Endothelial cell of umbilical vein (primary cell): Measurements from ENCODE around the gene ADGRL3. TPM values are rescaled to one million over a fixed set of nuclear protein-coding genes. Genes with fewer than 3 reads are reported as not detected.

Experiments
- BruUV-seq: library from RNA; stranded (reverse); fragments of 400-500 nt; replicated peaks from 2 replicates; lab custom pipeline; 2021; lab: Mats Ljungman, UMichigan
- CTCF ChIA-PET: fragments of 300-600, 350-600 bp; sonication (Branson Sonifier 250); formaldehyde crosslinking; loops from one replicate; lab custom pipeline; 2021; ENCODE audit warnings: antibody characterized with exemption, inconsistent platforms; lab: Charles Lee
- POLR2A ChIA-PET: fragments of 300-600, 350-600 bp; sonication (Branson Sonifier 250); formaldehyde crosslinking; loops from one replicate; lab custom pipeline; 2021; ENCODE audit warnings: antibody characterized with exemption, inconsistent platforms; lab: Charles Lee
- DNase-seq: peaks from one replicate; pipeline ENCODE4 v3.0.0-alpha.2; 2011; ENCODE audit warnings: low read depth, low spot score
- FAIRE-seq: peaks from 2 replicates; lab custom pipeline; 2011; peaks lifted over from hg19 to GRCh38; lab: Jason Lieb, UNC
- H2AFZ ChIP-seq: 2 replicates; pipeline ENCODE4 v1.6.0; 2012; ENCODE audit warnings: low read depth, low read length, control low read depth, inconsistent platforms
- H3K27ac ChIP-seq: 2 replicates; pipeline ENCODE4 v1.5.1; 2011; ENCODE audit warnings: low read depth, mild to moderate bottlenecking, control low read depth, low read length, moderate library complexity; ENCODE audit not compliant: insufficient read depth
- H3K27me3 ChIP-seq, 2 experiments: 2 replicates each; pipeline versions ENCODE4 v1.6.0 to v1.6.1; 2011; ENCODE audit warnings: low read length in 2 of 2, mixed read lengths in 1 of 2; ENCODE audit not compliant: control insufficient read depth in 2 of 2, insufficient read depth in 2 of 2
- H3K36me3 ChIP-seq, 2 experiments: 2 replicates in 1 of 2; 3 replicates in 1 of 2; pipeline ENCODE4 v1.5.1; 2011; ENCODE audit warnings: low read length in 2 of 2, mild to moderate bottlenecking in 1 of 2, moderate library complexity in 1 of 2; ENCODE audit not compliant: control insufficient read depth in 2 of 2, insufficient read depth in 2 of 2; ENCODE audit errors: extremely low read depth in 1 of 2
- H3K4me1 ChIP-seq: 3 replicates; pipeline ENCODE4 v1.5.1; 2011; ENCODE audit warnings: mild to moderate bottlenecking, low read length; ENCODE audit not compliant: control insufficient read depth, insufficient read depth; ENCODE audit errors: extremely low read depth
- H3K4me2 ChIP-seq: 2 replicates; pipeline ENCODE4 v1.6.1; 2011; ENCODE audit warnings: low read length, control low read depth, mixed read lengths; ENCODE audit not compliant: insufficient read depth
- H3K4me3 ChIP-seq, 3 experiments: fragments of 200-600 bp in 1 of 3; sonication (generic), shearing (Covaris generic) in 1 of 3; replicated peaks in 1 of 3; 2 replicates each; pipeline ENCODE4 v1.5.1; 2011 to 2016; ENCODE audit warnings: control low read depth in 3 of 3, low read length in 3 of 3, mild to moderate bottlenecking in 2 of 3, inconsistent platforms in 1 of 3, low read depth in 1 of 3, moderate library complexity in 1 of 3; ENCODE audit not compliant: insufficient read depth in 1 of 3
- H3K79me2 ChIP-seq: 2 replicates; pipeline ENCODE4 v1.6.0; 2012; ENCODE audit warnings: low read length, inconsistent platforms; ENCODE audit not compliant: control insufficient read depth, insufficient read depth
- H3K9ac ChIP-seq: replicated peaks from 2 replicates; pipeline ENCODE3; 2011; ENCODE audit warnings: low read length, control low read depth; ENCODE audit not compliant: insufficient read depth; ENCODE audit errors: extremely low read depth
- H3K9me1 ChIP-seq: replicated peaks from 3 replicates; pipeline ENCODE4 v1.6.0; 2011; ENCODE audit warnings: mild to moderate bottlenecking, low read length; ENCODE audit not compliant: control insufficient read depth, insufficient read depth; ENCODE audit errors: extremely low read depth
- H3K9me3 ChIP-seq: replicated peaks from 2 replicates; pipeline ENCODE4 v1.5.1; 2012; ENCODE audit warnings: low read length, inconsistent platforms; ENCODE audit not compliant: control insufficient read depth, insufficient read depth
- H4K20me1 ChIP-seq: replicated peaks from 2 replicates; pipeline ENCODE3; 2011; ENCODE audit warnings: mild to moderate bottlenecking, low read length; ENCODE audit not compliant: control insufficient read depth, insufficient read depth; ENCODE audit errors: extremely low read depth
- EZH2 ChIP-seq: IDR thresholded peaks from 2 replicates; pipeline ENCODE4 v1.6.1; 2012; ENCODE audit warnings: borderline replicate concordance, low read depth, mild to moderate bottlenecking, moderate library complexity, low read length, inconsistent platforms; ENCODE audit not compliant: severe bottlenecking
- FOS ChIP-seq: IDR thresholded peaks from 2 replicates; pipeline ENCODE4 v1.6.1; 2011; ENCODE audit warnings: mild to moderate bottlenecking, low read length, moderate library complexity, borderline replicate concordance; ENCODE audit not compliant: insufficient read depth
- GATA2 ChIP-seq: IDR thresholded peaks from 2 replicates; pipeline ENCODE4 v1.7.0; 2011; ENCODE audit warnings: low read depth, mild to moderate bottlenecking, moderate library complexity, mixed read lengths, low read length; ENCODE audit not compliant: insufficient read length, insufficient read depth
- JUN ChIP-seq: IDR thresholded peaks from 2 replicates; pipeline ENCODE4 v1.6.1; 2011; ENCODE audit warnings: borderline replicate concordance, low read depth; ENCODE audit not compliant: insufficient read length, insufficient read depth
- MYC ChIP-seq: IDR thresholded peaks from one replicate; pipeline ENCODE4 v1.6.1; 2011; ENCODE audit warnings: mild to moderate bottlenecking, low read depth, low read length
- POLR2A ChIP-seq: IDR thresholded peaks from 2 replicates; pipeline ENCODE4 v1.6.1; 2012; ENCODE audit warnings: low read depth, mild to moderate bottlenecking, control low read depth, low read length
- POLR2AphosphoS5 ChIP-seq: IDR thresholded peaks from 2 replicates; pipeline ENCODE4 v1.6.1; 2012; ENCODE audit warnings: low read depth, mild to moderate bottlenecking, control low read depth, low read length, moderate library complexity; ENCODE audit not compliant: insufficient read depth
- dilution Hi-C: fragments of 300-500 bp; cut with MboI; formaldehyde crosslinking; loops from one replicate; pipeline ENCODE4 v1.15.0; 2019; ENCODE audit warnings: low sequenced_read_pairs; ENCODE audit not compliant: extremely low pct_ligation_motif_present
- intact Hi-C: fragments of 100-400 bp; cut with micrococcal nuclease; formaldehyde crosslinking; loops from one replicate; pipeline ENCODE4 v1.10.0; 2022
- polyA plus RNA-seq, 4 experiments: library from polyadenylated mRNA; depleted of rRNA in 3 of 4; stranded (reverse) in 3 of 4; unstranded in 1 of 4; fragments of >200 nt; gene quantifications; 2 replicates each; pipeline versions ENCODE4 v1.2.1 to v1.2.3, GENCODE V29; 2011 to 2012; ENCODE audit warnings: missing spikeins in 1 of 4
- total RNA-seq: library from RNA; stranded (reverse); gene quantifications from 2 replicates; pipeline ENCODE4 v1.2.3, GENCODE V29; 2021
- TF ChIP-seq, protein P1 (sequence below): IDR thresholded peaks from 2 replicates; pipeline ENCODE4 v1.6.1; 2011; ENCODE audit not compliant: insufficient read depth, insufficient read length
- TF ChIP-seq, protein P2 (sequence below), 2 donors: IDR thresholded peaks; 1 replicate in 1 of 2; 2 replicates in 1 of 2; pipeline ENCODE4 v1.5.1; 2011; ENCODE audit warnings: low read length in 2 of 2, mild to moderate bottlenecking in 2 of 2, moderate library complexity in 2 of 2, control low read depth in 1 of 2, inconsistent platforms in 1 of 2, low read depth in 1 of 2; ENCODE audit not compliant: insufficient read depth in 1 of 2; ENCODE audit errors: extremely low read depth in 1 of 2

Gene ADGRL3
- total and polyA plus RNA-seq, 2 donors (not counting 3 experiments of a cell fraction or from before 2014, with no cell fraction given): not detected

DNA sequence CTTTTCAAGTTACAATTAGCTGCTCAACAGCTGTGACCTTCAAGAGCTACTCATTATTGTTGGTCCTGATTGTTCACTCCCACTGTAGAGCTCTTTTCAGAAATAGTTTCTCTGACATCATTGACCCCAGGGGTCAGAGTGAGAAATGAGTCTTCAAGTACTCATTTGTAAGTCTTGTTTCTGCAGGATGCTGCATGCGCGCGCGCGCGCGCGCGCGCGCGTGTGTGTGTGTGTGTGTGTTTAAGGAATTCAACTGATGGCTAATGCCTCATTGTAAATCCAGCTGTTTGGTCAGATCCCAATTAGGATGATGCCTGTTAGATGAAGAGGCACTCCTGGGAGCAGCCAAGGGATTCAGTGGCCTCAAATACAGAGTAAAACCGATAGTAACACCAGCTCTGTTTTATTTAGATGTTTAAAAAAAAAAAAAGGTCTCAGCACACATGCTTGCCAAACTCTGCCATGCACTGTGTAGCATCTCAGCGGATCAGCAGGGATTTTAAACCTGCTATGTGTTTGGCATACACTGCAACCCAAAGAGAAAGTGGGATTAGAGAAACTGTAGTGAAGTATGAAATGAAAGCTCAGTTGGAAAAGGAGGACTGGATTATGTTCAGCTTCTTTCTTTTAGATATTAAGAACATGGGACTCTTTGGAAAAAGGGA, 332.3 kb downstream of the ADGRL3 start:
- ChIA-PET POLR2A (interaction anchor here (0.7 kb wide), 1 partner anchor 155 kb away, joined by 3 read pairs; no protein-coding TSS in a partner anchor), CTCF (no interaction called here)
- Histone ChIP-seq H3K9ac (no peak overlapping the region), H3K4me3 (no peak overlapping the region), H3K4me2 (no peak overlapping the region), H4K20me1 (no peaks in the 10 kb centered on the region), H3K27ac (no peak overlapping the region), H3K4me1 (no peaks in the 10 kb centered on the region), H3K9me3 (no peaks in the 10 kb centered on the region), H3K27me3 (no peaks in the 10 kb centered on the region), H3K9me1 (no peaks in the 10 kb centered on the region), H3K79me2 (no peaks in the 10 kb centered on the region), H3K36me3 (no peaks in the 10 kb centered on the region), H2AFZ (no peak overlapping the region)
- dilution Hi-C loops (no loop called here), intact Hi-C loops (no loop called here)
- no peak for FAIRE-seq
- no TSS peak for BruUV-seq
- DNase-seq: no peak
- TF ChIP-seq, protein P1, sequence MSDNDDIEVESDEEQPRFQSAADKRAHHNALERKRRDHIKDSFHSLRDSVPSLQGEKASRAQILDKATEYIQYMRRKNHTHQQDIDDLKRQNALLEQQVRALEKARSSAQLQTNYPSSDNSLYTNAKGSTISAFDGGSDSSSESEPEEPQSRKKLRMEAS: no peak
- no peak for TF ChIP-seq POLR2AphosphoS5
- TF ChIP-seq POLR2A: no peak
- TF ChIP-seq MYC: no peak
- TF ChIP-seq JUN: no peak
- TF ChIP-seq, protein P2, sequence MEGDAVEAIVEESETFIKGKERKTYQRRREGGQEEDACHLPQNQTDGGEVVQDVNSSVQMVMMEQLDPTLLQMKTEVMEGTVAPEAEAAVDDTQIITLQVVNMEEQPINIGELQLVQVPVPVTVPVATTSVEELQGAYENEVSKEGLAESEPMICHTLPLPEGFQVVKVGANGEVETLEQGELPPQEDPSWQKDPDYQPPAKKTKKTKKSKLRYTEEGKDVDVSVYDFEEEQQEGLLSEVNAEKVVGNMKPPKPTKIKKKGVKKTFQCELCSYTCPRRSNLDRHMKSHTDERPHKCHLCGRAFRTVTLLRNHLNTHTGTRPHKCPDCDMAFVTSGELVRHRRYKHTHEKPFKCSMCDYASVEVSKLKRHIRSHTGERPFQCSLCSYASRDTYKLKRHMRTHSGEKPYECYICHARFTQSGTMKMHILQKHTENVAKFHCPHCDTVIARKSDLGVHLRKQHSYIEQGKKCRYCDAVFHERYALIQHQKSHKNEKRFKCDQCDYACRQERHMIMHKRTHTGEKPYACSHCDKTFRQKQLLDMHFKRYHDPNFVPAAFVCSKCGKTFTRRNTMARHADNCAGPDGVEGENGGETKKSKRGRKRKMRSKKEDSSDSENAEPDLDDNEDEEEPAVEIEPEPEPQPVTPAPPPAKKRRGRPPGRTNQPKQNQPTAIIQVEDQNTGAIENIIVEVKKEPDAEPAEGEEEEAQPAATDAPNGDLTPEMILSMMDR (IDR thresholded peaks at IDR 0.05; ENCODE audit: extremely low read depth in 1 of 2, insufficient read depth in 1 of 2, low read depth in 1 of 2, low read length in 2 of 2): no peak
- no peak for TF ChIP-seq GATA2
- TF ChIP-seq FOS: no peak
- TF ChIP-seq EZH2: no peak
